Upper lobe of left lung (tissue), 4 donors: ENCODE measurements around the gene ATG10.

Experiments used
- CTCF ChIP-seq, 6 experiments: fragments of 450-650 bp in 4 of 6; fragments of 200-600 bp in 2 of 6; sonication (generic) in 2 of 6; IDR thresholded peaks; one replicate each; pipeline ENCODE4 v1.5.1; 2016 to 2019; ENCODE audit warnings: antibody characterized with exemption in 6 of 6
- EP300 ChIP-seq, 4 donors: sonication (generic); formaldehyde crosslinking; IDR thresholded peaks; one replicate each; pipeline ENCODE4 v1.5.1; 2017; ENCODE audit warnings: antibody characterized with exemption in 4 of 4, control low read depth in 2 of 4
- POLR2A ChIP-seq, 4 donors: fragments of 450-650 bp; IDR thresholded peaks; one replicate each; pipeline ENCODE4 v1.5.1; 2016 to 2017; ENCODE audit warnings: antibody characterized with exemption in 4 of 4, mild to moderate bottlenecking in 2 of 4
- POLR2AphosphoS5 ChIP-seq, 2 donors: sonication (generic); formaldehyde crosslinking; IDR thresholded peaks; one replicate each; pipeline ENCODE4 v1.5.1; 2017; ENCODE audit warnings: antibody characterized with exemption in 2 of 2

- no peak for TF ChIP-seq CTCF (IDR thresholded peaks at IDR 0.05)
- TF ChIP-seq POLR2A (IDR thresholded peaks at IDR 0.05), result no peak
- TF ChIP-seq POLR2AphosphoS5 (IDR thresholded peaks at IDR 0.05), result no peak
- TF ChIP-seq EP300 (IDR thresholded peaks at IDR 0.05), result no peak
Observed at GRCh38 chr5:82142928-82143577, 171.2 kb downstream of the ATG10 start.
